Measurements from ENCODE around the gene MRPL36.
"Not testable (repeated sequence)": the region's sequence is repeated elsewhere in the genome, so short reads cannot be mapped to it uniquely, and the experiment has no call there.

The MRPL36 gene

DNA sequence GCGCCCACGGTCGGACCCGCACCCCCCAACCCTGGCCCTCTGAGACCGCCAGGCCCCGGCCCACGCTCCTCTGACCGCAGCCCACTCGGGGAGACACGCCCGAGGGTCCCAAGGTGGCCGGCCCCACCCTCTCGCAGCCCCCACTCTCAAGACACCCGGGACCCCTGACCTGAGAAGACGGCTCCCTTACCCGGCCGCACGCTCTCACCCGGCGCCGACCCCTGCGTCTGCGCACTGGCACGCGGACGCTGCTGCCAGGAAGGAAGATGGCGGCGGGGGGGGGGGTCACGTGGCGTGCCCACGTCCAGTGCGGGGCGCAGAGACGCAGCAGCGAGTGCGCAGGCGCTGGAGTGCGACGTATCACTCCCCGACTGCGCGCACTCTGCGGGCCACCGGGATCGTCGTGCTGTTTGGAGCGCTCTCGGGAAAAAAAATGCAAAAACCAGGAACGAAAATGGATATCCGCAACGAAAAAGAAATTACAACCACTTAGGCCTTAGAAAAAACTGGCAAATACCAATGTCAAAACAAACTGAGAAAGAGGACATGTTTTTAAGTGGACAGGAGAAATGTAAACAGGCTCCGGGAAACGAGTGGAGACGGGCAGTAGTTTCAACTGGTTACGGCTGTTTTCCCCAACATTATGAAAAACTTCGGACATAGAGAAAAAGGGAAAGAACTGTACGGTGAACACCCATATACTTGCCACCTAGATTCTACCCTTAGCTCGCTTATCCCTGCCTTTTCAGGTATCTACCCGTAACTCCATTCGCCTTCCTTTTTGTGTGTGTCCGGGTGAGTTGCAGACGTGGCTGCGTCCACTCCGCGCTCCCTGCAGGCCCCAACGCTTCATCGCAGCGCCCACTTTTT lies at the start of gene MRPL36:
Gene MRPL36 (minus strand): TSS at position 236 of the 870 bp plus-strand sequence. CDS start 902 bp downstream, outside the sequence.
- peaks cover 49% of the 10 kb centered on the region for H4K20me1 ChIP-seq
- no peaks in the 10 kb centered on the region for H3K27me3 ChIP-seq
- peaks cover 54% of the 10 kb centered on the region for H3K4me1 ChIP-seq
- H3K36me3 ChIP-seq, result peaks cover 54% of the 10 kb centered on the region
- H3K4me3 ChIP-seq, result peak within 1 kb of the TSS; percentile 99
- TF ChIP-seq Cebpa-rat (IDR thresholded peaks at IDR 0.05), result no peak
- peak within 1 kb of the TSS; percentile 96 for H3K9ac ChIP-seq
- peak within 1 kb of the TSS; percentile 92 for H3K4me2 ChIP-seq
- peak within 1 kb of the TSS; percentile 93 for H3K27ac ChIP-seq
- H3K9me3 ChIP-seq, result no peaks in the 10 kb centered on the region

DNA sequence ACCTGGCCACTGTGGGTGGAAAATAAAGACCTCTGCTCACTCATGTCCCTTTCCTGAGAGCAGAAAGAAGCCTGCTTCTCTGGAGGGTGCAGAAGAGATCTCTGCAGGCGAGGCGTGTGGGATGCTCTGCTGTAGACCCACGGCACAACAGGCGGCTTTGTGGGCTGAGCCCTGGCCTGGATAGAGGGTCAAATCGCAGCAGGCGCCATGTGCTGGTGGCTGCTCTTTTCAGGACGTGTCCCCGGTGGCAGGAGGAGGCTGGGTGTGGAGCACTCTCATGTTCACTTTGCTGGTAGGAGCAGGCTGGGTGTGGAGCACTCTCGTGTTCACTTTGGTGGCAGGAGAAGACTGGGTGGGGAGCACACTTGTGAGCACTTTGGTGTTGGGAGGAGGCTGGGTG lies 48.0 kb upstream of the MRPL36 start:
- TF ChIP-seq Cebpa-rat (IDR thresholded peaks at IDR 0.05), result no peak
- no peak overlapping the region for H3K4me3 ChIP-seq
- peaks cover 7% of the 10 kb centered on the region for H3K4me1 ChIP-seq
- H3K27ac ChIP-seq, result no peak overlapping the region
- peaks cover 38% of the 10 kb centered on the region for H3K27me3 ChIP-seq
- H3K9me3 ChIP-seq, result no peaks in the 10 kb centered on the region
- no peak overlapping the region for H3K9ac ChIP-seq
- no peaks in the 10 kb centered on the region for H3K36me3 ChIP-seq
- no peak overlapping the region for H3K4me2 ChIP-seq
- no peaks in the 10 kb centered on the region for H4K20me1 ChIP-seq

DNA sequence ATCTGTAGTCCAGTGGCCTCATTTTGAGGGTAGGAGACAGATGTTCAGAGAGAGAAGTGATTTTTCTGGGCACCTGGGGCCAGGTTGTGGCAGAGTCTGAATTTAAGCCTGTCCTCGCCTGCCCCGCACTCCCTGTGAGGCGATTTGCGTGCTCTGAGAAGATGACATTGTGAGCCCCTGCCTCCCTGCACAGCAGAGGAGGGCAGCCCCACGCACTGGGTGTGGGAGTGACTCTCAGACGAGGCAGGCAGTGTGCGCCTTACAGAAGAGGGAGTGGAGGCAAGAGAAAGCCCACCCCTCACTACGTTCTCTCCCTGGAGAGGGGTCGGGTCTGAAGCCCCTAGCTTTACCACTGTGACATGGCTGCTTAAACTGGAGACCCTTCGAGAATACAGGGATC lies 47.4 kb upstream of the MRPL36 start:
- Histone ChIP-seq H3K36me3 (no peaks in the 10 kb centered on the region), H3K4me3 (no peak overlapping the region), H3K4me2 (no peak overlapping the region), H3K9me3 (no peaks in the 10 kb centered on the region), H3K27me3 (peaks cover 34% of the 10 kb centered on the region), H3K4me1 (peaks cover 7% of the 10 kb centered on the region), H3K27ac (no peak overlapping the region), H3K9ac (no peak overlapping the region), H4K20me1 (no peaks in the 10 kb centered on the region)
- no peak for TF ChIP-seq Cebpa-rat (IDR thresholded peaks at IDR 0.05)

DNA sequence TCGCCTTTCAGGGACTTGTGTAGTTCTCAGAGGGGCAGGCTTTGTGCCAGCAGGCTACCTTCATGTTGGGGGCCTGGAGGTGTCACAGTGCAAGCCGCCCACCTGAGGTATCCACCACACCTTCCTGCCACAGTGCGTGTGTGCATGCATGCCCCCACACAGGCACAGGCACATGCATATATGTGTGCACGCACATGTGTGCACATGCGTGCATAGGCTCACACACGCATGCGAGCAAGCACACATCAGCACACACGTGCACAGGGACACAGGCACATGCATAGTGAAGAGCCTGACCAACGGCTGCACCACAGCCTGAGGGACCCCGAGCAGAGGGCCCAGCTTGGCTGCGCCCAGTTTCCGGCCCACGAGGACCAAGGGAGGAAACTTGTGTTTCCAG lies 46.9 kb upstream of the MRPL36 start:
- no peak overlapping the region for H3K27ac ChIP-seq
- H3K4me2 ChIP-seq, result no peak overlapping the region
- H3K27me3 ChIP-seq, result peaks cover 29% of the 10 kb centered on the region
- no peaks in the 10 kb centered on the region for H3K9me3 ChIP-seq
- H3K9ac ChIP-seq, result no peak overlapping the region
- H4K20me1 ChIP-seq, result no peaks in the 10 kb centered on the region
- no peak overlapping the region for H3K4me3 ChIP-seq
- no peak for TF ChIP-seq Cebpa-rat (IDR thresholded peaks at IDR 0.05)
- no peaks in the 10 kb centered on the region for H3K36me3 ChIP-seq
- peaks cover 7% of the 10 kb centered on the region for H3K4me1 ChIP-seq

DNA sequence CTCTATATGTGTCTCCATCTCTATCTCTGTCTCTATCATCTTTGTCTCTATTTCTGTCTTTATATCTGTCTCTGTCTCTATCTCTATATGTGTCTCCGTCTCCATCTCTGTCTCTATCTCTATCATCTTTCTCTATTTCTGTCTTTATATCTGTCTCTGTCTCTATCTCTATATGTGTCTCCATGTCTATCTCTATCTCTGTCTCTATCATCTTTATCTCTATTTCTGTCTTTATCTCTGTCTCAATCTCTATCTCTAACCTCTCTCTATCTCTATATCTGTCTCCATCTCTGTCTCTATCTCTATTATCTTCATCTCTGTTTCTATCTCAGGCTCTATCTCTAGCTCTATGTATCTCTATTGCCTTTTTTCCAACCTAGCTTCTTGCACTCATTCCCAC lies 46.1 kb upstream of the MRPL36 start:
- H3K4me3 ChIP-seq, result no peak overlapping the region
- H3K4me1 ChIP-seq, result peaks cover 16% of the 10 kb centered on the region
- H3K9ac ChIP-seq, result no peak overlapping the region
- H3K9me3 ChIP-seq, result no peaks in the 10 kb centered on the region
- no peak overlapping the region for H3K4me2 ChIP-seq
- peaks cover 23% of the 10 kb centered on the region for H3K27me3 ChIP-seq
- H3K27ac ChIP-seq, result no peak overlapping the region
- H4K20me1 ChIP-seq, result no peaks in the 10 kb centered on the region
- TF ChIP-seq Cebpa-rat (IDR thresholded peaks at IDR 0.05), result no peak
- no peaks in the 10 kb centered on the region for H3K36me3 ChIP-seq

DNA sequence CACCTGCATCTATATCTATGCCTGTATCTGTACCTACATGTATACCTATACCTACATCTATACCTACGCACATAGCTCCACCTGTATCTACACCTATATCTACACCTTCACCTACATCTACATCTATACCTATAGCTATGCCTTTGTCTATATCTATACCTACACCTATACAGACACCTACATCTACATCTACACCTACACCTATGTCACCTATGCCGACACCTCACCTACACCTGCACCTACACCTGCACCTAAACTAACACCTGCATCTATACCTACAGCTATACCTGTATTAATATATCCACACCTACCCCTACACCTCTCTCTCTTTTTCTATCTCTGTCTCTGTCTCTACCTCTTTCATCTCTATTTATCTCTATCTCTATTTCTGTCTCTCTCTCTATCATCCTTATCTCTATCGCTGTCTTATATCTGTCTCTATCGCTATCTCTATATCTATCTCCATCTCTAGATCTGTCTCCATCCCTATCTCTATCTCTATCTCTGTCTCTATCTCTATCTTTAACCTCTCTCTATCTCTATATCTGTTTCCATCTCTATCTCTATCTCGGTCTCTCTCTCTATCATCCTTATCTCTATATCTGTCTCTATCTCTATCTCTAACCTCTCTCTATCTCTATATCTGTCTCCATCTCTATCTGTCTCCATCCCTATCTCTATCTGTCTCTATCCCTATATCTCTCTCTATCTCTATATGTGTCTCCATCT lies 45.2 kb upstream of the MRPL36 start:
- no peaks in the 10 kb centered on the region for H3K36me3 ChIP-seq
- H3K9ac ChIP-seq, result no peak overlapping the region
- no peak overlapping the region for H3K4me3 ChIP-seq
- H3K27ac ChIP-seq, result no peak overlapping the region
- H3K9me3 ChIP-seq, result no peaks in the 10 kb centered on the region
- no peaks in the 10 kb centered on the region for H4K20me1 ChIP-seq
- H3K4me2 ChIP-seq, result no peak overlapping the region
- peaks cover 22% of the 10 kb centered on the region for H3K4me1 ChIP-seq
- H3K27me3 ChIP-seq, result peaks cover 18% of the 10 kb centered on the region
- TF ChIP-seq Cebpa-rat (IDR thresholded peaks at IDR 0.05), result no peak

DNA sequence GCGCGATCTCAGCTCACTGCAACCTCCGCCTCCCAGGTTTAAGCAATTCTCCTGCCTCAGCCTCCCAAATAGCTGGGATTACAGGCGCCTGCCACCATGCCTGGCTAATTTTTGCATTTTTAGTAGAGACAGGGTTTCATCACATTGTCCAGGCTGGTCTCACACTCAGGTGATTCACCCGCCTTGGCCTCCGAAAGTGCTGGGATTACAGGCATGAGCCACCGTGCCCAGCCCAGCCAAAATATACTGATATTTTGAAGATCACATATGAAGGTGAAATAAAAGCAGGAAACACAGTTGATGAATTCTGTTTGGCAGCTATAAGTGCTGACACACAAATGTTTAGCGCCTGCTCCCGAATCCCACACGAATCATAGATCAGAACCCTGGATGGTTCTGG lies 44.1 kb upstream of the MRPL36 start:
- Histone ChIP-seq H3K4me2 (peak overlapping the region; percentile 47), H3K4me1 (peaks cover 22% of the 10 kb centered on the region)
- not testable (repeated sequence) for H3K27me3 ChIP-seq, H3K27ac ChIP-seq, H4K20me1 ChIP-seq, H3K9me3 ChIP-seq, H3K4me3 ChIP-seq, H3K9ac ChIP-seq, H3K36me3 ChIP-seq

DNA sequence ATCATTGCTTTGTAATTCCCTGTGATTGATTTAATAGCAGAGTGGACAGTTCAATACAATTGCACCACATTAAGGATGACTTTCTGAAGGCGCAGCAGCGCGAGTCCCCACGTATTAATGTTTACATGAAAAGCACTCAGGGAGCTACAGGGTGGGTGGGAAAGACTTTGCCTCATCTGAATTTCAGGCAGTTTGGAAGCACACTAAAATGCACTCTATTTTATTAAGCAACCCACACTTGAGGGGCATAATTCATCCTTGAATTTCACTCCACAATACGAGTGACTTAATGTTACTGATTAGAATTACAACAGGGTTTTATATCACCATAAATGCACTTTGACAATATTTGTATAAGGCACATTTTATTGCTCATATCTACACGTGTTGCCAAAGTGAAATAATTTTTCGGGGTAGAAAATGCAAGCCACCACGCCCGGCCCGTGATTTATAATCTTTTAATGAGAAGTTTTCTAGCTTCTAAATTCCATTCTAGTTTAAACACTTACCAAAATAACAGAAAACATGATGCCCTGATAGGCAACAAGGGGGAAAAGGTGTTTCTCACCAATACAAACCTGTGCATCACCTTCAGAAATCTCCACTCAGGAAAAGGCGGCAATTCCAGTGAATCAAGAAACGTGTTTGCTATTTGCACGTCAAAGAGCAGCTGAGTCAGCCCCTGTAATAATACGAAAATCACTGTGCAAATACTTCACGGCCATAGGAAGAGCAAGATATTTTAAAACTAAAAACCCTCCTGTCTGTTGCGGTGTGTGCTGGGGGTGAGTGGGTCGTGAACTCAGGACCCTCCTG lies 42.6 kb upstream of the MRPL36 start:
- no peak for TF ChIP-seq Cebpa-rat (IDR thresholded peaks at IDR 0.05)
- H3K4me3 ChIP-seq, result no peak overlapping the region
- no peaks in the 10 kb centered on the region for H3K36me3 ChIP-seq
- H3K4me1 ChIP-seq, result peaks cover 28% of the 10 kb centered on the region
- H3K4me2 ChIP-seq, result no peak overlapping the region
- H3K27me3 ChIP-seq, result peaks cover 12% of the 10 kb centered on the region; the same call in 1 of the 2 replicates
- no peaks in the 10 kb centered on the region for H4K20me1 ChIP-seq
- no peaks in the 10 kb centered on the region for H3K9me3 ChIP-seq
- no peak overlapping the region for H3K27ac ChIP-seq
- no peak overlapping the region for H3K9ac ChIP-seq

DNA sequence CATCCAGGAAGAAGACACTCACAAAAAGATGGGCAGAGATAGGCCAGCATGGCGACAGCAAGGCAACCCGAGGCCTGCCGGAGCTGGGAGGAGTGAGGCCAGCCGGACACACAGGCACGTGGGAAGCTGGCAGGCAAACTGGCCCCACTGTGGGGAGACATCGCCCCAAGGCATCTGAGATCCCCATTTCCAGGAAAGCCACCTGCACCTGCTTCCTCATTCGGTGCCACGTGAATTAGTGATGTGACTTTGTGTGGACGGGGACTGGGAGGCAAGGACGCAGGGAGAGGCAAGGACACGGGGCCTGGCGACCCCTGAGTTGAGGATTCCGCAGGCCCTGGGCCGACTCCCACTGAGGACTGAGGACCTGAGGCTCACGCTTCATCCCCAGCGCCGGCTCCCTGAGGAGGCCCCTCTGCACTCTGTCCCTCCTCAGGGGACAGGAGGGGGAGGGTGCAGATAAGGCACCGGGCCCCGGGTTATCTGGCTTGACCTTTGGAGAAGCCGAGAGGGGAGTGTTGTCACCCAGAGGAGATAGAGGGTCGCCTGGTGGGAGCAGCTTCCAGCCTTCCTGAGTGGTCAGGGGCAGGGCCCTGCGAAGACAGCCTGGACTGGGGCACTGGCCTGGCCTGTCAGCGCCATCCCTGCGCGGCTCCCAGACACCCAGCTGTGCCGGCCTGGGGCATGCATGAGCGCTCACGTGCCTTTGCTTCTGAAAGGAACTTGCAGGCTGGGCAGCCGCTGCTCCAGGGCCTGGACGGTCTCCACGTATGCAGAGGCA lies 41.3 kb upstream of the MRPL36 start:
- H3K4me2 ChIP-seq, result peak overlapping the region; percentile 57
- no peak overlapping the region for H3K27ac ChIP-seq
- H3K9me3 ChIP-seq, result no peaks in the 10 kb centered on the region
- H3K36me3 ChIP-seq, result no peaks in the 10 kb centered on the region
- peaks cover 38% of the 10 kb centered on the region for H3K4me1 ChIP-seq
- H3K4me3 ChIP-seq, result no peak overlapping the region
- no peaks in the 10 kb centered on the region for H4K20me1 ChIP-seq
- TF ChIP-seq Cebpa-rat (IDR thresholded peaks at IDR 0.05), result no peak
- no peak overlapping the region for H3K9ac ChIP-seq
- peaks cover 25% of the 10 kb centered on the region for H3K27me3 ChIP-seq

Measured in BLaER1 (cell line).